PFSK-1 (cell line): ENCODE results near the gene CLCN7. TPM values are rescaled to one million over a fixed set of nuclear protein-coding genes. Genes with fewer than 3 reads are reported as not detected.

Experiments
- FOXP2 ChIP-seq: optimal IDR thresholded peaks from 2 replicates; pipeline ENCODE3; 2011; ENCODE audit warnings: borderline replicate concordance, control low read depth, inconsistent platforms; ENCODE audit not compliant: insufficient read depth; ENCODE audit errors: extremely low read length, extremely low read depth
- POLR2AphosphoS5 ChIP-seq: IDR thresholded peaks from 2 replicates; pipeline ENCODE4 v1.6.1; 2012; ENCODE audit warnings: low read depth, mild to moderate bottlenecking, control low read depth, low read length, moderate library complexity
- SIN3A ChIP-seq: IDR thresholded peaks from 2 replicates; pipeline ENCODE4 v1.6.1; 2012; ENCODE audit warnings: mild to moderate bottlenecking, low read length, moderate library complexity, borderline replicate concordance; ENCODE audit not compliant: insufficient read depth
- TAF1 ChIP-seq: IDR thresholded peaks from 2 replicates; pipeline ENCODE4 v1.6.1; 2012; ENCODE audit warnings: low read length, control low read depth, borderline replicate concordance; ENCODE audit not compliant: insufficient read depth
- polyA plus RNA-seq: library from polyadenylated mRNA; unstranded; fragments of >200 nt; gene quantifications from one replicate; pipeline ENCODE4 v1.2.1, GENCODE V29; 2012; ENCODE audit warnings: low read depth, missing spikeins; ENCODE audit not compliant: insufficient read length
- TF ChIP-seq, protein P1 (sequence below), 2 experiments: IDR thresholded peaks; 2 replicates each; pipeline versions ENCODE4 v1.6.1 to v1.8.0; 2011 to 2012; ENCODE audit warnings: low read depth in 2 of 2, low read length in 2 of 2, control low read depth in 1 of 2, inconsistent platforms in 1 of 2, mild to moderate bottlenecking in 1 of 2, moderate library complexity in 1 of 2; ENCODE audit not compliant: insufficient read depth in 1 of 2

Gene CLCN7, protein sequence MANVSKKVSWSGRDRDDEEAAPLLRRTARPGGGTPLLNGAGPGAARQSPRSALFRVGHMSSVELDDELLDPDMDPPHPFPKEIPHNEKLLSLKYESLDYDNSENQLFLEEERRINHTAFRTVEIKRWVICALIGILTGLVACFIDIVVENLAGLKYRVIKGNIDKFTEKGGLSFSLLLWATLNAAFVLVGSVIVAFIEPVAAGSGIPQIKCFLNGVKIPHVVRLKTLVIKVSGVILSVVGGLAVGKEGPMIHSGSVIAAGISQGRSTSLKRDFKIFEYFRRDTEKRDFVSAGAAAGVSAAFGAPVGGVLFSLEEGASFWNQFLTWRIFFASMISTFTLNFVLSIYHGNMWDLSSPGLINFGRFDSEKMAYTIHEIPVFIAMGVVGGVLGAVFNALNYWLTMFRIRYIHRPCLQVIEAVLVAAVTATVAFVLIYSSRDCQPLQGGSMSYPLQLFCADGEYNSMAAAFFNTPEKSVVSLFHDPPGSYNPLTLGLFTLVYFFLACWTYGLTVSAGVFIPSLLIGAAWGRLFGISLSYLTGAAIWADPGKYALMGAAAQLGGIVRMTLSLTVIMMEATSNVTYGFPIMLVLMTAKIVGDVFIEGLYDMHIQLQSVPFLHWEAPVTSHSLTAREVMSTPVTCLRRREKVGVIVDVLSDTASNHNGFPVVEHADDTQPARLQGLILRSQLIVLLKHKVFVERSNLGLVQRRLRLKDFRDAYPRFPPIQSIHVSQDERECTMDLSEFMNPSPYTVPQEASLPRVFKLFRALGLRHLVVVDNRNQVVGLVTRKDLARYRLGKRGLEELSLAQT
- 114 TPM for polyA plus RNA-seq

DNA sequence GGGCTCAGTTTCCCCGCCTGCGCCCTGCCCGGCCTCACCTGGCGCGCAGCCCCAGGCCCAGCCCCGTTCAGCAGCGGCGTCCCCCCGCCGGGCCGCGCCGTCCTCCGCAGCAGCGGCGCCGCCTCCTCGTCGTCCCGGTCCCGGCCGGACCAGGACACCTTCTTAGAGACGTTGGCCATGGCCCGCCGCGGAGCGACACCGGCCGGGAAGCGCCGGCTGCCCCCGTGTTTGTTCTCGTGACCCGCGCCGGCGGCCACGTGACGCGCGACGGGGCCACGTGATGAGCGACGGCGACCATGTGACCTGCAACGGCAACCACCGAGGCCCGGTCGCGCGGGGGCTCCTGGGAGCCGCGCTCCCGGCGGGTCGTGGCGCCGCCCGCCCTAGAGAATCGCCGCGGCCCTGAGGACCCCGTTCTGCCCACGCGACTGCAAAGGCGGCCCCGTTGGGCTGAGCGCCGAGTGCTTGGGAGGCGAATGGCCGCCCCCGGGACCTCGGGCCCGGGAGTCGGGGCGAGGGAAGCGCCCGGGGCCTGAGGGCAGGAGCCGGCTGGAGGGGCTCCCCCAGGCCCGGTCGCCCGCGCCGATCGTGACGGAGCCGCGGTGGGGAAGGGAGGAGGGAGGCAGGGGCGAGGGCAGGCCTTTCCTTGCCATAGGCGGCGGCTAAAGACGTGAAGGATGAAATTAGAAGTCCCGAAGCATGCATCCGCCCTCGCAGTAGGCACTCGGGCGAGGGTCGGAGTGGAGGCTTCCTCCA lies at the start of gene CLCN7:
CLCN7 (minus strand) TSS at position 233 of the 756 bp plus-strand sequence; CDS start at position 179, 54 bp downstream.
- TF ChIP-seq SIN3A: peak; percentile 94; the same call in 1 of the 2 replicates
- TF ChIP-seq FOXP2: peak; percentile 56
- TF ChIP-seq, protein P1, sequence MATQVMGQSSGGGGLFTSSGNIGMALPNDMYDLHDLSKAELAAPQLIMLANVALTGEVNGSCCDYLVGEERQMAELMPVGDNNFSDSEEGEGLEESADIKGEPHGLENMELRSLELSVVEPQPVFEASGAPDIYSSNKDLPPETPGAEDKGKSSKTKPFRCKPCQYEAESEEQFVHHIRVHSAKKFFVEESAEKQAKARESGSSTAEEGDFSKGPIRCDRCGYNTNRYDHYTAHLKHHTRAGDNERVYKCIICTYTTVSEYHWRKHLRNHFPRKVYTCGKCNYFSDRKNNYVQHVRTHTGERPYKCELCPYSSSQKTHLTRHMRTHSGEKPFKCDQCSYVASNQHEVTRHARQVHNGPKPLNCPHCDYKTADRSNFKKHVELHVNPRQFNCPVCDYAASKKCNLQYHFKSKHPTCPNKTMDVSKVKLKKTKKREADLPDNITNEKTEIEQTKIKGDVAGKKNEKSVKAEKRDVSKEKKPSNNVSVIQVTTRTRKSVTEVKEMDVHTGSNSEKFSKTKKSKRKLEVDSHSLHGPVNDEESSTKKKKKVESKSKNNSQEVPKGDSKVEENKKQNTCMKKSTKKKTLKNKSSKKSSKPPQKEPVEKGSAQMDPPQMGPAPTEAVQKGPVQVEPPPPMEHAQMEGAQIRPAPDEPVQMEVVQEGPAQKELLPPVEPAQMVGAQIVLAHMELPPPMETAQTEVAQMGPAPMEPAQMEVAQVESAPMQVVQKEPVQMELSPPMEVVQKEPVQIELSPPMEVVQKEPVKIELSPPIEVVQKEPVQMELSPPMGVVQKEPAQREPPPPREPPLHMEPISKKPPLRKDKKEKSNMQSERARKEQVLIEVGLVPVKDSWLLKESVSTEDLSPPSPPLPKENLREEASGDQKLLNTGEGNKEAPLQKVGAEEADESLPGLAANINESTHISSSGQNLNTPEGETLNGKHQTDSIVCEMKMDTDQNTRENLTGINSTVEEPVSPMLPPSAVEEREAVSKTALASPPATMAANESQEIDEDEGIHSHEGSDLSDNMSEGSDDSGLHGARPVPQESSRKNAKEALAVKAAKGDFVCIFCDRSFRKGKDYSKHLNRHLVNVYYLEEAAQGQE (IDR thresholded peaks at IDR 0.05; ENCODE audit: insufficient read depth in 1 of 2, low read depth in 2 of 2, low read length in 2 of 2): 0 out of 4 replicates have a peak, but pooled peaks of 1 of the 2 experiments have one; percentile 5
- TF ChIP-seq POLR2AphosphoS5: peak; percentile 70
- TF ChIP-seq TAF1: no peak

DNA sequence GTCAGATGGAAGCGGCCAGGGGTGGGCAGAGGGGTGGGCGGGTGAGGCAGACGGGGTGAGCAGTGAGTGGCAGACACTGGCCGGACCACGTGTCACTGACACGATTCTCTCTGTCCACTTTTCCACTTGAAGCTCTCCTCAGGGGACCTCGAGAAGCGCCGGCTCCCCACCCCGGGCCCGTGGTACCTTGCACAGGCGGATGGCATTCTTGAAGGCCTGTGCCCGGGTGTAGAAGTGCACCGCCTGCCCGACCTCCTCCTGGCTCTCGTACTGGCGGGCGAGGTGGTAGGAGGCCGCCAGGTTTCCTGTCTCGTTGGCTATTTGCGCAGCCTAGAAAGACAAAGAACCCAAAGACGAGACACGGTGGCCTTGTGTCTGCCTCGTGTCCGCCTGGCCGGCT lies 49.5 kb upstream of the CLCN7 start:
- TF ChIP-seq POLR2AphosphoS5 (no peak), SIN3A (no peak), FOXP2 (no peak), TAF1 (no peak)
- TF ChIP-seq, protein P1 (IDR thresholded peaks at IDR 0.05; ENCODE audit: insufficient read depth in 1 of 2, low read depth in 2 of 2, low read length in 2 of 2): no peak

DNA sequence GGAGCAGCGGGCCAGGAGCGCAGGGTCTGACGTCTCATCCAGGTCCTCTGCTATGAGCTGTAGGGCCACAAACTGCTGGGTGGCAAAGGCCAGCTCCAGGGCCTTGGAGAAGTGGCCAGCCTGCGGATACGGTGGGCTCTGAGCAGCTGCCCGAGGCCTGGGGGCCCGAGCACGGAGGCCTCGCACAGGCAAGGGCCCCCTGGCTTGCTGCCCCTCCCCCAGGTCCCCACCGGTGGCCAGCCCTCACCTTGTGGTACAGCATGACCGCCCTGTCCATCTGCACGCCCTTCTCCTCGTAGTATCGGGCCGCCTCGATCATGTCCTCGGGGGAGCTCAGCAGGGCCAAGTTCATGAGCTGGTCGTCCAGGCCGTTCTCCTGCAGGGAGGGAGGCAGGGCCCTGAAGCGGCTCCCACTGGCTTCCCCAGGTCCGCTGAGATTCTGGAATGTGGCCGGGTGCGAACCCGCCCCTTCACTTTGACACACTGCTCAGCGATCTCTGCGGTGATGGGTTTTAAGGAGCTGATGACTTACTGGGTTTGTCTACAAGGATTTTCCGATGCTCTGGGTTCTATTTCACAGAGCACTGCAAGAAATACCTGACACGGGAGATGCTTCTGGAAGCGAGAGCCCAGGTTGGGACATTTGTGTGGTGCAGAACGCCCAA lies 48.9 kb upstream of the CLCN7 start:
- TF ChIP-seq TAF1 (no peak), POLR2AphosphoS5 (no peak), FOXP2 (no peak), SIN3A (no peak)
- TF ChIP-seq, protein P1 (IDR thresholded peaks at IDR 0.05; ENCODE audit: insufficient read depth in 1 of 2, low read depth in 2 of 2, low read length in 2 of 2): no peak

DNA sequence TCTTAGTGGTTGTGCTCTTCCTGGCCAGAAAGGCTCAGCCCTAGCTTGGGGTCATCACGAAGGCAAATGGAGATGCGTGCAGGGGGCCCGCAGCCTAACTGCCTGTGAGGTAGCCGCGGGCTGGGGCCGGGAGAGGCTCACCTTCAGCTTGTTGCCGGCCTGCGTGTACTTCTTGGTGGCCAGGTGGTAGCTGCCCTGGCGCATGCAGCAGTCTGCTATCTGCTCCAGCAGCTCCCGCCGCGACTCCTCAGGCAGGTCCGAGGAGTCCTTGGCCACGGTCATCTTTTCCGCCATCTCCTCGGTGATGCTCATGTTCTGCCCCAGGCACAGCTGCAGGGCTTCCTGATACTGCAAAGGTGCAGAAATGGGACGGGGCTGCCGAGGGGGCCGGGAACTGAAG lies 45.6 kb upstream of the CLCN7 start:
- TF ChIP-seq, protein P1 (IDR thresholded peaks at IDR 0.05; ENCODE audit: insufficient read depth in 1 of 2, low read depth in 2 of 2, low read length in 2 of 2): no peak
- TF ChIP-seq FOXP2: no peak
- TF ChIP-seq TAF1: no peak
- no peak for TF ChIP-seq SIN3A
- TF ChIP-seq POLR2AphosphoS5: no peak
